Omental fat pad (tissue), 4 donors: Measurements from ENCODE around the gene CCL4L2. TPM values are rescaled to one million over a fixed set of nuclear protein-coding genes. Genes with fewer than 3 reads are reported as not detected.
"Not testable (repeated sequence)": the region's sequence is repeated elsewhere in the genome, so short reads cannot be mapped to it uniquely, and the experiment has no call there.

Experiments used
- ATAC-seq: fragments of 150-250 bp; one replicate; pipeline ENCODE4 v1.9.1; 2016; ENCODE audit warnings: mild to moderate bottlenecking, moderate library complexity; ENCODE audit not compliant: low FRiP score
- DNase-seq: peaks from one replicate; pipeline ENCODE4 v3.0.0-alpha.2; 2019; ENCODE audit warnings: low spot score
- CTCF ChIP-seq, 3 donors: fragments of 450-650 bp; IDR thresholded peaks; one replicate each; pipeline ENCODE4 v1.5.1; 2016 to 2017; ENCODE audit warnings: antibody characterized with exemption in 3 of 3, mild to moderate bottlenecking in 3 of 3, moderate library complexity in 2 of 3
- total RNA-seq, 4 donors: library from RNA; depleted of rRNA; stranded (reverse); fragments of >200 nt; gene quantifications; one replicate each; pipeline ENCODE4 v1.1.0, GENCODE V29; 2016

CCL4L2 gene
- total RNA-seq, 4 donors from 2014 or later, result 1.1 to 3.2 (median 3.1) TPM; not detected in 1

DNA sequence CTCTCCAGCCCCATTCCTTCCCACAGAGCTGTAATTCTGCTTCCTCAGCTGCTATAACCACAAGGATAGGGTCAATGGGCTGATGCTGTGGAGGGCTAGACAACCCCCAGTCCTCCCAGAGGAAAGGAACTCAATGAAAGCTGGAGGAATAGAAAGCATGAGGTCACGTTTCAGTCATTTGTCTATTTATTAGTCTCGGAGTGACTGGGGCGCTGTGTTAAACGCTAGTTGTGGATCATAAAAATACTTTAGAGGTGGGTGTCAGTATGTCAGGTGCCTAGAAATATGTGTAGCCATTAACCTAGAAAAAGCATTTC, 13.5 kb upstream of the CCL4L2 start:
- no peak for DNase-seq
- no peak for ATAC-seq
- TF ChIP-seq CTCF (IDR thresholded peaks at IDR 0.05), result no peak

GRCh38 chr17:36198831-36199465, 11.9 kb upstream of the CCL4L2 start:
- no peak for ATAC-seq

DNA sequence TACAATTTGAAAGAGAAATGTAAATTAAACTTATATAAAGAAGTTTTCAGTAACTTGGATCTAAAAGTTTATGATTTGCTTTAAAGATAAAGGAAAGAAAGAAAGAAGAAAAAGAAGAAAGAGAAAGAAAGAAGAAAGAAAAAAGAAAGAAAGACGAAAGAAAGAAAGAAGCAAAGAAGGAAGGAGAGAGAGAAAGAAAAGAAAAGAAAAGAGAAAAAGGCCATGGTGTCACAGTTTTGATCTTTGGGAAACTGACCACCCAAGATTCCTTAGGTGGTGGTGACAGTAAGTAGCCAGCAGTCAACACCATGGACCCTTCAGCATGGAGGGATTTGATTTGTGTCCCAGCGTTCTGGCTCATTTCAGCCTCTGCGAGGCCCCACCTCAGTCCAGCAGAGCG, 9.8 kb upstream of the CCL4L2 start:
- not testable (repeated sequence) for DNase-seq, ATAC-seq

More at GRCh38 chr17:36198831-36199465, 11.9 kb upstream of the CCL4L2 start:
- no peak for DNase-seq
- TF ChIP-seq CTCF (IDR thresholded peaks at IDR 0.05), result no peak

GRCh38 chr17:36201506-36201905, 9.4 kb upstream of the CCL4L2 start:
- DNase-seq, result not testable (repeated sequence)
- ATAC-seq, result peak; percentile 7

DNA sequence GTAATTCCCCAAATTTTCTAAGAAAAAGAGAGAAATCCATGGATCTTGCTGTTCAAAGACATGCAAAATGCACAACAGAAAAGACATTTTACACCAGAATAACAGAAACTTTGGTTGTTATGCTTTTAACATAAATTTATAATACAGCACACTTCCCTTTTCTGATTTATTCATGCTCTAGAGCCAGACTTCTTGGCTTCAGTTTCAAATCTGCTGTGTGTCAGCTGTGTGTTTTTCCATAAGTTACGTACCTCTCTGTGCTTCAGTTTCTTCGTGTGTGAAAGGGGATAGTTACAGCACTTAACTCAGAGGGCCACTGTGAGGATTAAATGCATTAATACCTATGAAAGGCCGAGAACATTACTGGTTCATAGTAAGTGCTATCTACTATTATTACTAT, 7.5 kb upstream of the CCL4L2 start:
- DNase-seq, result no peak
- TF ChIP-seq CTCF (IDR thresholded peaks at IDR 0.05), result no peak
- no peak for ATAC-seq

DNA sequence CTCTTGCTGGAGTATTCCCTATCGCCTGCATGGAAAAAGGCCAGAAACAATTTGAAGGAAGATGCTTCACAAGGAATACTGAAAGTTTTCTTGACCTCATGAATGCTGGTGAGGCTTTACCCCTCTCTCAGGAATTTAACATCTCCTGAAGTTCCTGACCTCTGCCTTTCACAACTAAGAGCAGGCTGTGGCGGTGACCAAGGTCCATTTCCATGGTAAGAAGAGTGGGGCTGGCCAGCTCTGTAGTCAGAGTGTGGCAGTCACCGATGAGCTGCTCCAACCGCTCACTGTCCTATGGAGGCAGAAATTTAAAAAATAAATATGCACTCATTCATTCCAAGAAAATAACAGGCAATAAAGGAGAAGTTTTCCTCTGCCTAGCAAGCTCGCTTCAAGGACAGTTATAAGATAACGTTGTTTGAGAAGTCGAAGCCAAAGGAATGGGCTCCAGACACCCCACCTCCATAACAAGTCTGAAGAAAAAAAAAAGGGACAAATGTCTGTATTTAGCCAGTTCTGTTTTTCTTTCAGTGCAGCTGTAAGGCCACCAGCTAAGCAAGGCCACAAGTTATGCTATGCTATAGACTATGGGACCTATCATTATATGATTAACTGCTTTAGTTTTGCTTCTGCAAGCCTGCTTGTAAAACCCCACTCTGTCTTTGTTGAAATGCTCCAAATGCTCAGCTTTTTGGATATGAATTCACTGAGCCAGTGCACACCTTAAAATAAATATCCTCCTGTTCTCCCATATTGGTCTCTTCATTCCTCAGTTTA, 6.0 kb upstream of the CCL4L2 start:
- ATAC-seq, result no peak
- DNase-seq, result no peak
- no peak for TF ChIP-seq CTCF (IDR thresholded peaks at IDR 0.05)

DNA sequence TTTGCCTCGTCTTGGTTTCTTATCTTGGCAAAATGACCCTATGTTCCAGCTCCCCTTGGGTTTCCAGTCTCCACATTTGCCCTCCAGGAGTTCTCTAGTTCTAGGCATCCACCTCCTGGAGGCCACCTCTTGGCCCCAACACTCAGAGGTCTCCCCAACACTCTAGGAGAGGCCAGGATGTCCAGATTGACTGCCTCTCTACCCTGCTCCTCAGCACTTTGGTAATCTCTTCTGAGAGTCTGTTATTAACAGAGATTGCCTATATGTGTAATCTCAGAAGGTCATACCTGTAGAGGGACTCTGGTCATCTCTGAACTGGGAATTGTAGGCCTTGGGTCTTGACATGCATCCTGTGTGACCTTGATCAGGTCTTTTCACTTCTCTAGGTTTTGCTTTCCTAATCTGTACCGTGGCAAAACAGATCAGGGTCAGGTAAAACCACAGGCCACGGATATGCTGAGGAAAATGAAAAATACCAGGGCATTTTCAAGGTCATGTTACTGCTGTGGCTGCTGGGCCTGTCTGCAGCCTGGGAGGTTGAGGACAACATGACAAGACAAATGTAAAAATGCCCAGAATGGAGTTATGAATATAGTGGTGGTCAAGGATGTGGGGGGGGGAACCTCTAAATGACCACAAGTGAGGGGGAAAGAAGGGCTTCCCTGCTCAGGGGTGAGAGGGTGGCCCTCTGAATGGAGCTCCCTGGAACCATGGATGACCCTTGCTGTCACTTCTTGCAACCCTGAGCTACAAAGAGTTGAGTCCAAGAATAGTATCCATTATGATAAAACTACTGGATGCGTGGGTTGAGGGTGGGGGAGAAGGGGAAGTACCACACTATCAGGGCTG, 5.0 kb upstream of the CCL4L2 start:
- DNase-seq, result no peak
- ATAC-seq, result no peak
- TF ChIP-seq CTCF (IDR thresholded peaks at IDR 0.05), result no peak

- not testable (repeated sequence) for DNase-seq, ATAC-seq
Observed at GRCh38 chr17:36206486-36206821, 4.4 kb upstream of the CCL4L2 start.

DNA sequence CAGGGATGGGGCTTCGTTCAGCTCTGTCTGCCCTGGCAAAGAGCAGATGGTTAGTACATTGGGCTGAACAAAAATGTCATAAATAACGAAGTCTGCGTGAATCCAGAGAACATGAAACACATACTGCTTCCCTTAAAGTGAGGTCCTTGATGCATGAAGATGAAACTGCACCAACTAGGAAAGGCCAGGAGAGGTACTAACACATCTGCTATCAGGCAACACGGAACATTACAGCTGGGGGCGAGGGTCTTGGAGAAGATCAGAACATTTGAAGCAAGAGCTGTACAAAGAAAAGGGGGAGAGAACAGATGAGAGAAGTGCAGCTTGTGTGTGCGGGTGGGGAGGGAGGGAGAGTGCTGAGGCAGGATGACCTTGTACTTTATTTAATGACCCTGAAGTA, 3.5 kb upstream of the CCL4L2 start:
- ATAC-seq, DNase-seq: not testable (repeated sequence)
